ENCODE data around the gene VAMP8.
A peak's percentile ranks its signal among the peaks of the same experiment; 100 is the strongest.
"Not testable (repeated sequence)": the region's sequence is repeated elsewhere in the genome, so short reads cannot be mapped to it uniquely, and the experiment has no call there.

VAMP8 gene

DNA sequence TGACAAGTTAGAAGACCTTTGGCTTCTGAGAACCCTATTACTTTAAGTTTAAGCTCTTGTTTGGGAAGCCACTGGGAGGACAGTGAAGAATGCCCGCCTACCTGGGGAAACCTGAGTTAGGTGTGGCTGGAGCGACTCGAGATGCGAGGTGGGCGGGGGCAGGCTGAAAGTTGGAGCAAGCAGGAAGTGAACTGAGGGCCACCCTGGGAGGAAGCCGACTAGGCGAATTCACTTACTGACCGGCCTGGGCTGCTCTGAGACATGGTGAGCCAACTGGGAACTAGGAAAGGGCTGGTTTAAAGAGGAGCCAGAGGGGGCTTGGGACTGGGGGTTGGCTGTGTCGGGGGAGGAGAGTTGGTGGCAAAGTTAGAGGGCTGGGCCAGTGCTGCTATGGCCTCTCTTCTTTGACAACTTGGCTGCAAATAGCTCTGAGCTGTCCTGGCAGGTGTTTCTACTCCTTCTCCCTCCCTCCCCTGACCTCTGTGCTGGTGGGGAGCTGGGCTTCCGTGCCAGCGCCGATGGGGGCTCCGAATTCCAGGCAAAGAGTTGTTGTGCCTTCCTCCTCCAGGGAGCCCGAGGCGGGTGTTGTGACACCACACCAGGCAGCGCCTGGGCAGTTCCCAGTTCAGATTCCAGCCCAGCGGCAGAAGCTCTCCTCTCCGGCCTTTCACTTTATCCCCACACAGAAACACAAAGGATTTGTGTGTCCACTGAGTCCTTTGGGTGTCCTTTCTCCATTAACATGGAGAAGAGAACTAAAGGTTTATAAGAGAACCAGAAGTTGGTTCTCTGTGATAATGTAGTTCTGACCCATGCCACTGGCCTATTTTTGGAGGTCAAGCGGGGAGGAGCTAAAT is at the start of gene VAMP8:
Gene VAMP8 (plus strand): TSS at position 201 of the 857 bp plus-strand sequence. CDS start 61 bp downstream, at position 262.
- DNase-seq, result no peak

GRCh38 chr2:85527787-85528186 is 49.6 kb upstream of the VAMP8 start:
- no peak for DNase-seq

- no peak for DNase-seq
These were observed 49.0 kb upstream of the VAMP8 start for GRCh38 chr2:85528355-85528754.

DNA sequence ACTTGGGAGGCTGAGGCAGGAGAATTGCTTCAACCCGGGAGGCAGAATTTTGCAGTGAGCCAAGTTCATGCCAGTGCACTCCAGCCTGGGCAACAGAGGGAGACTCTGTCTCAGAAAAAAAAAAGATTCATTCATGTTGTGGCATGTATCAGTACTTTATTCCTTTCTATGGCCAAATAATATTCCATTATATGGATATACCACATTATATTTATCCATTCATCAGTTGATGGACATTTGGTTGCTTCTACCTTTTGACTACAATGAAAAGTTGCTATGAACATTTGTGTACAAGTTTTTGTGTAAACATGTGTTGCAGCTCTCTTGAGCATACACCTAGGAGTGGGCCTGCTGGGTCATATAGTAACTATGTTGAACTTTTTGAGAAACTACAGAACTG is 47.6 kb upstream of the VAMP8 start:
- no peak for DNase-seq

DNA sequence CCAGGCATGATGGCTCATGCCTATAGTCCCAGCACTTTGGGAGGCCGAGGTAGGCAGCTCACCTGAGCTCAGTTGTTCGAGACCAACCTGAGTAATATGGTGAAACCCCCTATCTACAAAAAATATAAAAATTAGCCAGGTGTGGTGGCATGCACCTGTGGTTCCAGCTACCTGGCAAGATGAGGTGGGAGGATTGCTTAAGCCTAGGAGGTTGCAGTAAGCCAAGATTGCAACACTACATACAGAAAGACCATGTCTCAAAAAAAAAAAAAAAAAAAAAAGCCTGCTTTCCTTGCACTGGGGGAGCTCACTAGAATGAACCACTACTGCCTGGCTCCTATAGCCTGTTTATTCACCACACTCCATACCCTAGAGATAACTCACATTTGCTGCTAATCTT is 45.8 kb upstream of the VAMP8 start:
- no peak for DNase-seq

- no peak for DNase-seq
These were observed 43.3 kb upstream of the VAMP8 start for GRCh38 chr2:85534099-85534498.

DNA sequence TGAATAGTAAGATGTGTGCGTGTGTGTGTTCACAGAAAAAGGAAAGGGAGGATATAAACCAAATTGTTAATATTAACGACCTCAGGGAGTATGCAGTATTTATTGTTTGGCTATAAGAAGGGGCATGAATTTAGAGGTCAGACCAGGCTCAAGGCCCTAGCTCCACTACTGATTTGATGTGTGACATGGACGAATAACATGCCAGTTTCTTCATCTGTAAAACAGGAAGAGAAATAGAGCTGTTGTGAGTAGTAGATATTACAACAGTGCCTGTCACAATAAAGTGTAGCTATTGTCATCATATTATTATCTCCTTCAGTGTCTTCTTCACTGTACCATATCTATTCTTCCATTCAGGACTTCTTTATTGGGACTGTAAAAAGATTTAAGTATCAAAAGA is 42.5 kb upstream of the VAMP8 start:
- no peak for DNase-seq

DNA sequence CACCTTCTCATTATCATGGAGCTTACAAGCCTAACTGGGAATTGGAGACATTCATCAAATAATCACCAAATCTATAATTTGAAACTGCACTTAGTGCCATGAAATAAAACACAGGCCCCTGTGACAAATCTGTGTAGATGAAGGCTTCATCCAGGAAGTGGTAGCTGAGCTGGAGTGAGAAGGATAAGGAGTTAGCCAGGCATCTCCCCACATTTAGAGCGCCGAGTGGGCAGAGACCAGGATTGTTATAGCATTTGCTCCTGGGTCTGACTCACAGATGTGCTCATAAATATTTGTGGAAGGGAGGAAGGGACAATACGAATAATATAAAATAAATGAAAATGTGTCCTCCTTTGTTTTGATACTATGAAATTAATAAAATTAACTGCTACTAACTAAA is 40.9 kb upstream of the VAMP8 start:
- no peak for DNase-seq

GRCh38 chr2:85537600-85538506 is 39.5 kb upstream of the VAMP8 start:
- DNase-seq, result peak; percentile 74

GRCh38 chr2:85538507-85539360 is 38.7 kb upstream of the VAMP8 start, which contains the start of gene MAT2A:
TSS of gene MAT2A (plus strand) at chr2:85539168. CDS start at chr2:85539288, 120 bp downstream.
- peak; percentile 88 for DNase-seq

DNA sequence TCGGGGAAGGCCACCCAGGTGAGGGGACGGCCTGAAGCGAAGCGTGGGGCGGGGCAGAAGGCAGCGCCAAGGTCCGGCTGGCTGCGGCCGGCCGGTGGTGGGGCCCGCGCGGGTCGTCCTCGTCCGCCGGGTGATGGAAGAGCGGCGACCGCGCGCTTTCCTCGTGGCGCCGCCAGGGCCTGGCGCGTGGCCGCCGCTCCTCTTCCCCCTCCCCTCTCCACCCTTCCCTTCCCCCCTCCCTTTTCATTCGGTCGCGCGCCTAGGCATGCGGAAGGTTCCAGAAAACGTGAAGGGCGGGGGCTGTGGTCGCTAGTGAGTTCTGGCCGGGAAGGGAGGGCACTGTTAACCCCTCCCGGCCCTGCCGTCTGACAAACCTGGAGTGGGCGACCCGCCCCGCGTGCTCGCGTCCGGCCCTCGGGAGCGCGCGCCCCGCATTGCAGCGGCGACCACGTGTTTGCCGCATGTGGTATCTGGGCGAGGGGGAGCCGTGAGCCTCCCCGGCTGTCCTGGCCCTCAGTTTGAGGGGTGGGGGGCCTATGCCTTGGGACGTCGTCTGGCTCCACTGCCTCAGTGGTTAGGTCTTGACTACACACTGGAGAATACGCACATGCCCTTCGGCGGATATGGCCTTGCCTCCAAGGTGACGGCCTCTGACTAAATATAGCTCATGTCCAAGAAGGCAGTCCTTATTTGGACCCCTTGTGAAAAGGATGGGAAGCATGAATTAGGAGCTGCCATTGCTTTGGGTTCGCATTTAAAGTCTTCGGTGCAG is 37.8 kb upstream of the VAMP8 start:
- peak; percentile 31 for DNase-seq

GRCh38 chr2:85540133-85540648 is 37.2 kb upstream of the VAMP8 start:
- no peak for DNase-seq

GRCh38 chr2:85541262-85541661 is 36.1 kb upstream of the VAMP8 start:
- no peak for DNase-seq

DNA sequence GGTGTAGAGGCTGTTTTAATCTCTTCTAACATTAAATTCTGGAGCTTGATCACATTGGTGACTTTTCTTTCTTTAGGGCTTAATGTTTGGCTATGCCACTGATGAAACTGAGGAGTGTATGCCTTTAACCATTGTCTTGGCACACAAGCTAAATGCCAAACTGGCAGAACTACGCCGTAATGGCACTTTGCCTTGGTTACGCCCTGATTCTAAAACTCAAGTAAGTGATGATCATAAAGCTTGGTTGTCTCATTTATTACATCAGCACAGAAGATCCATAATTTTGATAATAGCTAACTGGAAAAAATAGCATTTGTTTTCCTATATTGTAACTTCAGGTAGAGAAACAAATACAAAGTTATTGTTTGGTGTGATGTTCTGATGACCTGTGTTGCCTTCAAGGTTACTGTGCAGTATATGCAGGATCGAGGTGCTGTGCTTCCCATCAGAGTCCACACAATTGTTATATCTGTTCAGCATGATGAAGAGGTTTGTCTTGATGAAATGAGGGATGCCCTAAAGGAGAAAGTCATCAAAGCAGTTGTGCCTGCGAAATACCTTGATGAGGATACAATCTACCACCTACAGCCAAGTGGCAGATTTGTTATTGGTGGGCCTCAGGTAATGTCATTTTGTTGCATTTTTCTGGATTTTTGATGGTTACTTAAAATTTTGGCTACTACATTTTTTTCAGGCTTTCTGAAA is 35.5 kb upstream of the VAMP8 start:
- no peak for DNase-seq

DNA sequence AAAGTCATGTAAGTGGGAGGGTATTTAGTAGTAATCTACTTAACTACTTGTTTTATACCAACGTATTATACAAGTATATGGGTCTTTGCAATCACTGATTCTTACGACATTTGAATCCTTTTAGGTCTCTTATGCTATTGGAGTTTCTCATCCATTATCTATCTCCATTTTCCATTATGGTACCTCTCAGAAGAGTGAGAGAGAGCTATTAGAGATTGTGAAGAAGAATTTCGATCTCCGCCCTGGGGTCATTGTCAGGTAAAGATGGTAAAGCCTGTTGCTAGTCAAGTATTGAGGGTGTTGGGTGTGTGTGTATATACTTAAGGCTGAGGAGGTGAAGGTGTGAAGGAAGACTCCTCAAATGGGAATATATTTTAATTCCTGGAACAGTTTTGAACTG is 34.6 kb upstream of the VAMP8 start:
- no peak for DNase-seq

DNA sequence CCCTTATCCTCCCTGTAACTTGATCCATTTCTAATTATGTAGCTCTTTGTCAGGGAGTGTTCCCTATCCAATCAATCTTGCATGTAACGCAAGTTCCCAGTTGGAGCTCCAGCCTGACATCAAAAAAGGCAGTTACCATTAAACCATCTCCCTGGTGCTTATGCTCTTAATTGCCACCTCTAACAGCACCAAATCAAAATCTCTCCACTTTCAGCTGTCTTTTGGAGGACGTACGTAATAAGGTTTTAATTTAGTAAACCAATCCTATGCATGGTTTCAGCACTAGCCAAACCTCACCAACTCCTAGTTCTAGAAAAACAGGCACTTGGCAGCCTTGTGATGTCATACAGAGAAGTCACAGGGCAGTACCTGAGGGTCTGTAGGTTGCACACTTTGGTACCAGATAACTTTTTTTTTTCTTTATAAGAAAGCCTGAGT is 33.1 kb upstream of the VAMP8 start:
- DNase-seq, result not testable (repeated sequence)

- not testable (repeated sequence) for DNase-seq
These were observed 32.2 kb upstream of the VAMP8 start for GRCh38 chr2:85544915-85545779.

DNA sequence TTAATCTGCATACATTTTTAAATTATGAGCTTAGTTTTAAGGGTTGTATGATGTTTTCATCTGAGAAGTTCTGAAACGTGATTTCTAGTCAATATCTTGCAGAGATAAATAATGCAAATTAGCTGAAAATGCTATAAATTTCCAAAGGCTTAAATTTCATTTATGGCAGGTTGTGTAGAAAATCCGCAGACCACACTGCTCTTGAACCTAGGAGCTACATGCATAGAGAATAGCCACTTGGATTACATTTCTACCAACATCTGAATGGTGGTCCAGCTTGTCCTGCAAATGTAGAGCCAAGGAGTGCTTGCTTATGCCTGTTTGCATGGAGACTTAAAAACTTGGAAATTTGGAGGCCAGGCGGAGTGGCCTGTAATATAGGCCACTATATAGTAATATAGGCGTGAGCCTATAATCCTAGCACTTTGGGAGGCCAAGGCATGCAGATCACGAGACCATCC is 31.6 kb upstream of the VAMP8 start:
- DNase-seq, result no peak

- DNase-seq, result no peak
These were observed 30.1 kb upstream of the VAMP8 start for GRCh38 chr2:85547089-85547858.
